OCI-LY7 (cell line): Measurements from ENCODE around the gene CD6. TPM values are rescaled to one million over a fixed set of nuclear protein-coding genes. Genes with fewer than 3 reads are reported as not detected.

ENCODE experiments used
- BruUV-seq: library from RNA; stranded (reverse); fragments of 400-500 nt; replicated peaks from 2 replicates; lab custom pipeline; 2021; lab: Mats Ljungman, UMichigan
- CTCF ChIA-PET: fragments of 300-600 bp; sonication (Branson Sonifier 250); formaldehyde crosslinking; loops from one replicate; lab custom pipeline; 2022; ENCODE audit warnings: antibody characterized with exemption; ENCODE audit not compliant: unreplicated experiment; lab: Charles Lee
- POLR2A ChIA-PET: fragments of 300-600 bp; sonication (Branson Sonifier 250); formaldehyde crosslinking; loops from one replicate; lab custom pipeline; 2022; ENCODE audit warnings: antibody characterized with exemption; lab: Charles Lee
- DNase-seq: peaks from one replicate; pipeline ENCODE4 v3.0.0-alpha.2; 2015; ENCODE audit warnings: low spot score
- H2AFZ ChIP-seq: fragments of 200-600 bp; sonication (generic), shearing (Covaris generic); 2 replicates; pipeline ENCODE4 v1.6.1; 2014; ENCODE audit warnings: mild to moderate bottlenecking, antibody characterized with exemption, low read length, moderate library complexity
- H3K27ac ChIP-seq: fragments of 200-600 bp; sonication (generic); 2 replicates; pipeline ENCODE4 v1.5.1; 2014; ENCODE audit warnings: mixed run types, low read depth, mild to moderate bottlenecking, moderate library complexity, low read length, inconsistent platforms; ENCODE audit not compliant: poor library complexity, severe bottlenecking
- H3K36me3 ChIP-seq: fragments of 200-600 bp; sonication (generic); 2 replicates; pipeline ENCODE4 v1.6.1; 2014; ENCODE audit warnings: mild to moderate bottlenecking, antibody characterized with exemption, low read length, moderate library complexity, mixed read lengths; ENCODE audit not compliant: insufficient read depth
- H3K4me1 ChIP-seq: fragments of 200-600 bp; sonication (generic); 2 replicates; pipeline ENCODE4 v1.5.1; 2014; ENCODE audit warnings: mild to moderate bottlenecking, low read length; ENCODE audit not compliant: insufficient read depth, poor library complexity, severe bottlenecking
- H3K4me2 ChIP-seq: fragments of 200-600 bp; sonication (generic); 2 replicates; pipeline ENCODE4 v1.6.1; 2014; ENCODE audit warnings: mild to moderate bottlenecking, low read length
- H3K4me3 ChIP-seq: fragments of 200-600 bp; sonication (generic); 2 replicates; pipeline ENCODE4 v1.5.1; 2014; ENCODE audit warnings: mild to moderate bottlenecking, low read depth, low read length; ENCODE audit not compliant: poor library complexity, severe bottlenecking
- H3K79me2 ChIP-seq: fragments of 200-600 bp; sonication (generic); 2 replicates; pipeline ENCODE4 v1.6.1; 2016; ENCODE audit warnings: low read depth, mild to moderate bottlenecking, low read length, moderate library complexity, mixed read lengths; ENCODE audit not compliant: insufficient read depth
- H3K9me2 ChIP-seq: fragments of 200-600 bp; sonication (generic); 2 replicates; pipeline ENCODE4 v1.6.1; 2016; ENCODE audit warnings: mild to moderate bottlenecking, low read length, mixed read lengths; ENCODE audit not compliant: insufficient read depth
- H3K9me3 ChIP-seq: fragments of 200-600 bp; sonication (generic); 2 replicates; pipeline ENCODE4 v1.6.1; 2014; ENCODE audit warnings: mild to moderate bottlenecking, mixed run types, low read length, mixed read lengths
- H4K20me1 ChIP-seq: fragments of 200-600 bp; sonication (generic); 2 replicates; pipeline ENCODE4 v1.6.1; 2014; ENCODE audit warnings: mild to moderate bottlenecking, antibody characterized with exemption, low read length, moderate library complexity, mixed read lengths; ENCODE audit not compliant: insufficient read depth
- CTCF ChIP-seq: fragments of 200-600 bp; sonication (generic); conservative IDR thresholded peaks from 2 replicates; pipeline ENCODE4 v1.5.1; 2014; ENCODE audit warnings: mild to moderate bottlenecking, antibody characterized with exemption, low read length, moderate library complexity, mixed read lengths
- EZH2phosphoT487 ChIP-seq: fragments of 200-600 bp; sonication (generic); IDR thresholded peaks from 2 replicates; pipeline ENCODE4 v1.6.1; 2018; ENCODE audit warnings: low read depth, borderline replicate concordance, mild to moderate bottlenecking, mixed run types, antibody characterized with exemption, low read length, moderate library complexity, mixed read lengths
- intact Hi-C: fragments of 100-400 bp; cut with micrococcal nuclease; formaldehyde crosslinking; loops from one replicate; pipeline ENCODE4 v1.10.0; 2022; ENCODE audit not compliant: unreplicated experiment
- total RNA-seq, 2 experiments: library from RNA; depleted of rRNA in 1 of 2; stranded (reverse); fragments of >200 nt in 1 of 2; shearing (Covaris generic) in 1 of 2; gene quantifications; 2 replicates each; pipeline ENCODE4 v1.2.3, GENCODE V29; 2014 to 2022

CD6 gene
- total RNA-seq, 2 experiments from 2014 or later: not detected

GRCh38 chr11:61000426-61000825, 28.9 kb downstream of the CD6 start:
- no peak overlapping the region for H3K27ac ChIP-seq
- ChIA-PET POLR2A (no interaction called here), CTCF (interaction anchor here (0.6 kb wide), 1 partner anchor 281 kb away, joined by 4 read pairs; no protein-coding TSS in a partner anchor)
- no peaks in the 10 kb centered on the region for H3K9me3 ChIP-seq
- no peaks in the 10 kb centered on the region for H3K36me3 ChIP-seq
- intact Hi-C loops: no loop called here
- H3K4me1 ChIP-seq: no peaks in the 10 kb centered on the region
- no peak overlapping the region for H3K4me3 ChIP-seq
- H3K79me2 ChIP-seq: no peaks in the 10 kb centered on the region
- H3K9me2 ChIP-seq: no peaks in the 10 kb centered on the region
- no peaks in the 10 kb centered on the region for H4K20me1 ChIP-seq
- TF ChIP-seq EZH2phosphoT487 (no peak), CTCF (no peak)
- no TSS peak for BruUV-seq
- no peak overlapping the region for H2AFZ ChIP-seq
- no peak for DNase-seq
- H3K4me2 ChIP-seq: no peak overlapping the region

GRCh38 chr11:61001931-61002330, 30.5 kb downstream of the CD6 start:
- TF ChIP-seq EZH2phosphoT487: no peak
- no peak for TF ChIP-seq CTCF
- H3K4me2 ChIP-seq: no peak overlapping the region
- ChIA-PET CTCF (no interaction called here), POLR2A (no interaction called here)
- no peaks in the 10 kb centered on the region for H4K20me1 ChIP-seq
- H3K4me3 ChIP-seq: no peak overlapping the region
- BruUV-seq: no TSS peak
- no peak overlapping the region for H3K27ac ChIP-seq
- H3K79me2 ChIP-seq: no peaks in the 10 kb centered on the region
- H2AFZ ChIP-seq: no peak overlapping the region
- no peaks in the 10 kb centered on the region for H3K4me1 ChIP-seq
- DNase-seq: no peak
- no peaks in the 10 kb centered on the region for H3K9me3 ChIP-seq
- H3K36me3 ChIP-seq: no peaks in the 10 kb centered on the region
- intact Hi-C loops: no loop called here
- no peaks in the 10 kb centered on the region for H3K9me2 ChIP-seq

- DNase-seq: no peak
- no peaks in the 10 kb centered on the region for H4K20me1 ChIP-seq
- no peak overlapping the region for H2AFZ ChIP-seq
- H3K4me3 ChIP-seq: no peak overlapping the region
- BruUV-seq: no TSS peak
- no peaks in the 10 kb centered on the region for H3K9me3 ChIP-seq
- H3K4me1 ChIP-seq: no peaks in the 10 kb centered on the region
- no peaks in the 10 kb centered on the region for H3K9me2 ChIP-seq
- H3K79me2 ChIP-seq: no peaks in the 10 kb centered on the region
- ChIA-PET POLR2A (no interaction called here), CTCF (no interaction called here)
- no peaks in the 10 kb centered on the region for H3K36me3 ChIP-seq
- no peak overlapping the region for H3K27ac ChIP-seq
- intact Hi-C loops: no loop called here
- TF ChIP-seq CTCF (no peak), EZH2phosphoT487 (no peak)
- no peak overlapping the region for H3K4me2 ChIP-seq
These were observed 31.1 kb downstream of the CD6 start for GRCh38 chr11:61002598-61002997.
